Fibroblast of skin of right biceps (primary cell): ENCODE results near the gene CFAP46.
"Not testable (repeated sequence)": the region's sequence is repeated elsewhere in the genome, so short reads cannot be mapped to it uniquely, and the experiment has no call there.

ENCODE experiments used
- DNase-seq: peaks from one replicate; pipeline ENCODE4 v3.0.0-alpha.2; 2013

CFAP46 gene

DNA sequence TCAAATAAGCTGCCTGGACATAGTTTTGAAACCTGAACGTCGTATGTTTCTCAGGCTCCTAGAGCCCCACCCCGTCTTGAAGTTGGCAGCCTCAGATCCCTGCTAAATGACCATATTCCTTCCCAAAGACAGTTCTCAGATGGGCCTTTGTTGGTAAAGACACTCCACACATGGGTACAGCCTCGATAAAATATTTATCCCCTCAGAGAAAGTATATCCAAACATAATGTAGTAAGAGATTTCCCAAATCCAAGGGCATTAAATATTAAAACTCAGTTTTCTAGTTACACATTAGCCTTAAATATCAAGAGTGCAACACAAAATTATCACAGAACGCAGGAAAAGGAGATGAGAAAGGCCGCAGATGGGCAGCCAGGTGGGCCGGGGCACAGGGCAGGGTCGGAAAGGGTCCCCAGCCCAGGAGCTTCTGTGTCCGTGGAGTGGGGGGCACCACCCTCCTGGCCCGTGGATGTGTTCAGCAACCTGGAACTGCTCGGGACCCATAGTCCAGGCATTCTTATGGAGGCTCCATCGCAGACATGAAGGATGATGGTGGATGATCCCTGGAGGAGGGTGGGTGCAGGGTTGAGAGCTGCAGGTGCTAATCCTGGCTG, 1.5 kb upstream of the CFAP46 start:
- DNase-seq = no peak

DNA sequence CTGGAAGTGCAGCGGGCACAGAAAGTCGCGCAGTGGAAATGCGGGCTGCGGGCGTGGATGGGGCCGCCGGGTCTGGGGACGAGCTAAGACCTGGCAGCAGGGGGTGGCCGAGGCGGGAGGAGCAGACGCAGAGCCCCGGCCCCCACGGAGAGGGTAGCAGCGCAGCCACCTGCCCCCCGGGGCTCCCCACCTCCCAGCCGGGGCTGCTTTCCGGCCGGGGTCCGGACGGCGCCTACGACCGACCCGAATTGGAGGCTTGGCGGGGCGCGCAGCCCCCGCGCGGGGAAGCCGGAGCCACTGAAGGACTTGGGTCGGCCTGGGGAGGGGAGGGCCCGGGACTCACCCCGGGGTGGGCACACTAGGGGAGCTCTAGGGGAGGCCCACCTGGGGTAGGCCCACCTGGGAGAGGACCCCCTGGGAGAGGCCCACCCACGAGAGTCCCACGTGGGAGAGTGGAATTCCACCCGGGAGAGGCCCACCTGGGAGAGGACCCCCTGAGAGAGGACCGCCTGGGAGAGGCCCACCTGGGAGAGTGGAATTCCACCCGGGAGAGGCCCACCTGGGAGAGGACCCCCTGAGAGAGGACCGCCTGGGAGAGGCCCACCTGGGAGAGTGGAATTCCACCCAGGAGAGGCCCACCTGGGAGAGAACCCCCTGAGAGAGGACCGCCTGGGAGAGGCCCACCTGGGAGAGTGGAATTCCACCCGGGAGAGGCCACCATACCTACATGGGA, 854 bp upstream of the CFAP46 start:
- no peak for DNase-seq

DNA sequence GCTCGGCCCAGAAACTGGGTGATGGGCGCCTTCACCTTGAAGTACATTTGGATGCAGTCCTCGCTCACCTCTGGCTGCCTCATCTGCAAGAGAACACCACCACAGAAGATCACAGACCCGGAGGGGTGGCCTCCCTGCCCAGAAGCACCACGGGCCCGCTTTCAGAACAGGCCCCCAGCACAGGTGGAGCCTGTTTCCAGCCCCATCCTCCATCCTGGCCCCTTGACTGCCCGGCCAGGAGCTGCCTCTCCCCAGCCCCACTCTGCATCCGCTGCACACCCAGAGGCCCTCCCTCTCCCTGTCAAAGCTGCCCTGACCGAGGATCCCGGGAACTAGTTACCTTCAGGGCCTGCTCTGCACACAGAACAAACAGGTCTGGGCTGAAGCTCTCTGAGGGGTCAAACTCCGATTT, 724 bp downstream of the CFAP46 start:
- DNase-seq = no peak

DNA sequence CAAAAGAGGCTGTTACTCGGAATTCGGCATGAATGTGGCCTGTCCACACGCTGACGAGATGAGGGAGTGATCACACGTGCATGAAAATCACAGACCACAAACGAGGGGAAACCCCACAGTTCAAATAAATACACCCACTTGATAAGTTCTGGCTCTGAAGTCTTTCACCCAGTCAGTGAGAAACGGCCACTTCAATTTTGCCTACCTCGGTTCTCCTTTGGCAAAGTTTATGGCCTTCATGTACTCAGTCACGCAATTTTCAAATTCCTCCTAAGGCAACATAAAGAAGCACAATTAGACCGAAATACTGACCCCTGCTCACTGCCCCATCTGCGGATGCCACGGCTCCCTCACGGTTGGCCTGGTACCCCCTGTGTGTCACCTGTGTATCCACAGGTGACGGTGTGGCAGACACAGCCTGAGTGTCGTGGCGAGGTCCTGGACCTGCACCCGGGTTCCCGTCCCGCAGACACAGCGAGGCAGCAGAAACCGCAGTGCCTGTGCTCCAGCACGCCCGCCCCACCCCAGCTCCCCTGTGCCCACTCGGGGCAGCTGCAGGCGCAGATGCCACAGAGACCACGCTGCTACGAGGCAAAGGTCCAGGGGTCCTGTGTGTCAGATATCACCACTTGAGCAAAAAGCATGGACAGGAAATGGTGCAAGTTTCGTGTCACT, 1.4 kb downstream of the CFAP46 start:
- DNase-seq = no peak

DNA sequence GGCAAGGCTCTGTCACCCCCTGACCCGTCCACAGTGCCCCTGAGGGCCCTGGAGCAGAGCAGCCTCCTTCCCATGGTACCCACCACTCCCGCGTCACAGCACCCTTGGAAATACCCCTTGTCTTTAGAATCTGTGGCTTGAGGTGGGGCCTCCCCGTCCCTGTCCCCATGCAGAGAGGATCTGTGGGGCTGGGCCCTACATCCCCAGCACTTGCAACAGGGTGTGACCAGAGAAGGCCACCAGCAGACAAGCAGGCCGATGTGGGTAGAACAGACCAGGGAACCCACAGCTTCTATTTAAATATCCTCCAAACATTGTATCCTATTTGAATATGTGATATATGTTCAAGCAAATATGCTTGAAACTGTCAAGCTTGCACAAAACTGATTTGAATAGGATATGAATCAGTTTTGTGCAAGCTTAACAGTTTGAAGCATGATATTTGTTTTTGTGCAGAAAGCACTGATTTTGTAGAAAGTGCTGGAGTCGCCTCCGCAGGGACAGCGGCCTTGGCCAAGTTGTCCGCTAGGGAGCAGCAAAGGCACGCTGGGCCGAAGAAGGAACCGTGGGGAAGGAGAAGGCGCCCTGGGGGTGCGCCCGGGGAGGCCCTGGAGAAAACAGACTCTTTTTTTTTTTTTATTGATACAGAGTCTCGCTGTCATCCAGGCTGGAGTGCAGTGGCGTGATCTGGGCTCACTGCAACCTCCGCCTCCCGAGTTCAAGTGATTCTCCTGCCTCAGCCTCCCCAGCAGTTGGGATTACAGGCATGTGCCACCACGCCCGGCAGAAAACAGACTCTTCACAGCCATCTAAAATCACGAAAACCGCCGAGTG, 2.2 kb downstream of the CFAP46 start:
- DNase-seq = peak; percentile 58

DNA sequence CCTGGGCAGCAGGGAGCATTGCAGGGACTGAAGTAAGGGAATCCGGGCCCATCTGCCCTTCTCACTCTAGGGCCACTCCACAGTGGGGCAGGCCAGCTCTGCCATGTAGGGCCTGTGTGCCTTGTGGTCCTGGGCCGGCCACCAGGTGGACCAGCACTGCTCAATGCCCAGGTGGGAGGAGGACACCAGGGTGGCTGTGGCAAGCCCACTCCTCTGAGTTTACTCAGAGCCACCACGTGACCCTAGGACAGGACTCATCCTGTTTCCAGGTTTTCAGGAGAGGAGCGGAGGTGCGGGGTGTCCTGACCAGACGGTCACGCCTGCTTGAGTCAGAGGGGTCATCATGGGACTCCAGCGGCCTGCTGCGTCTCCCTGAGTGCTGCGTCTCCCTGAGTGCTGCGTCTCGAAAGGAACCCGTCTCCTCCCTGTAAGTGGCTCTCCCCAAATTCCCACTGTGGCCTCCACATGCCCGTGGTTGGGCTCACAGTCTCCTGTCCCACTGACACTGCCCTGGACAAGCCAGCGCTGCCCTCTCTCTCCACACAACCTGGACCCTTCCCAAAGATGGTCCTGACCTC, 2.9 kb downstream of the CFAP46 start:
- DNase-seq = no peak

DNA sequence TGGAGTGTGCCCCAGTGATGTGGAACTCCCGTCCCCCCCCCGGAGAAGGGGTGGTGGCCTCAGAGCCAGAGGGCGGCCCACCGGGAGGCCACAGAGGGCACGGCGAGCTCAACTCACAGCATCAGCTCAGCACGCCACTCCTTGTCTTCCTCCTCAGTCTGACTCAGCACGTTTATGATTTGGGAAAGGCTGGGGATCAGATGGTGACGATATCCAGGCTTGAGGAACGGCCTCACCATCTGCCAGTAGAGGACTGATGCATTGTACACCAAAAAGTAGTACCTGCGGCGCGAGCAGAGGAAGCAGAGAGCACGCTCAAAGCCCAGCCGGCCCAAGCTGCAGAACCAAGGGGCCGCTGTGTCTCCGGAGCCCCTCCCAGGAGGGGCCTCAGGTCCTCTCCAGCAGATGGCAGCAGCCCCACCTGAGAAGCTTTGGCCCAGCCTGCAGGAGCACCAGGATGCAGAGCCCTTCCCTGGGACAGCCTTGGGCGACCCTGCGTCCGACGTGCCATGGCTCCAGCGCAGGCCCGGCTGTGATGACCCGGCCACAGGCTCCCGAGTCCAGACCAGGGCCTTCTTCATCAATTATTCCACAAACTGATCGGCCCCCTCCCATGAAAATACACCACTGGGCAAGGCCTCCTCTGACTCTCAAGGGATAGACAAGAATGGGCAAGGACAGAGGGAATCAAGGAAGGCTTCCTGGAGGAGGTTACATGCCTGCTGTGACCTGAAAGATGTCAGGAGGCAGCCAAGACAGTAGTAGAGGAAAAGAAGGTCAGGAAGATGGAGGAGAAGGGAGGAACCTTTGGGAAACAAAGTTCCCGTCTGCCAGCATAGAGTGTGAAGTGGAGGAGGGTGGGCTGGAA, 3.7 kb downstream of the CFAP46 start:
- DNase-seq = peak; percentile 22

DNA sequence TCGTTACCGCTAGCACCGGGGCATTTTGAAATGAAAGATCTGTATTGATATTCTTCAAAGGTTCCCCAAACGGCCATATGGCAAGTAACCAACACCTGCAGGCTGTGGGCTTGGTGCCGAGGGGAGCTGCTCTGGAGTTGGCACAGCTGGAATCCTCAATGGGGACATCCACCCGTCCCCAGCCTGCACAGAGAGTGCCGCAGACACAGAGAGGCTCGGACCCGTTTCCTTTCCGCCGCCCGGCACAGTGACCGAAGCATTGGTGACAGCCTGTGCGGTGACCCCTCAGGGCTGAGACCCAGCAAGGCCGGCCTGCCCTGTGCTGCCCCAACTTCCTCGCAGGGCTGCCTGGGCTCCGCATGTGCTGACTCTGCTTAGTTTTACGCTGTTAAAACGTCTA, 4.5 kb downstream of the CFAP46 start:
- DNase-seq = no peak

DNA sequence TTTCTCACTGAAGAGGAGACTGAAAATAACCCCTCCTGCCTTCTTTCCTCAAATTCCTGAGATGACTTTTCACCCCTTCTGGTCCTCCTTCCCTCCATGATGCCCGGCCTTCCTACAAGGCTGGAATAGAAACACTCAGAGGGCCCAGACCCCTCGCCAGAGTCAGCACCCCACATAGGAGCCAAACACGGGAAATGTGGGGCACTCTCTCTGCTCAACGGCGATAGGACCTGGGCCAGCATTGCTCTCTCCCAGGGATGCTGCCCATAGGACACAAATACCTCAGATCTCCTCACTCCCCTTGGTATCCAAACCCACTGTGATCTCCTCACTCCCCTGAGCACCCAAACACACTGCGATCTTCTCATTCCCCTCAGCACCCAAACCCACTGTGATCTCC, 7.4 kb downstream of the CFAP46 start:
- no peak for DNase-seq

DNA sequence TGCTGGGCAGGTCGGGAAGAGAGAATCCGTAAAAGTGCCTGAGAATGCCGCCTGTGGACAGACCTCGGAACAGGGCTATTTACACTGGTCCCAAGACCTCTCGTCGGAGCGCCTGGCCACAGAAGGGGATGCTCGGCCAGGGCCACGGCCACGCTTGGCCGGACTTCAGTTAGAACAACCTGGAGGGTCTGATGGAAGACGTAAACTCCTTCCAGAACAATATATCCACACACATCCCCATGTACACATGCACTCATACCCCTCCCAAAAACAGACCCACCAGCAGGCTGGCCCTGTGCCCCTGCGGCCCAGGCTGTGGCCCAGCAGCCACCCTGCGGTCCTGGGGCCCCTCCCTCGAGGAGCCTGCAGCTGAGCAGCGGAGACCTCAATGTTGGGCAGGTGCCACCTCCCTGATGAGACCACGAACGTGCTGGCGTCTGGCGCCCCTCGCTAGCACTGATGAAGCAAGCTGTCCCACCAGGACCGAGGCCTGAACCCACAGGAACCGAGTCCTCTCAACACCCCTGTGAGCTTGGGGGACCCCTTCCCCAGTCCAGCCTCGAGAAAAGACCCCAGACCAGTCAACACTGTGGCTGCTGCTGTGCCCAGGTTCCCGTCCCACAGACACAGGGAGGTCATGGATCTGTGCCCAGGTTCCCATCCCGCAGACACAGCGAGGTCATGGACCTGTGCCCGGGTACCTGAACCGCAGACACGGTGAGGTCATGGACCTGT, 8.9 kb downstream of the CFAP46 start:
- DNase-seq = no peak

DNA sequence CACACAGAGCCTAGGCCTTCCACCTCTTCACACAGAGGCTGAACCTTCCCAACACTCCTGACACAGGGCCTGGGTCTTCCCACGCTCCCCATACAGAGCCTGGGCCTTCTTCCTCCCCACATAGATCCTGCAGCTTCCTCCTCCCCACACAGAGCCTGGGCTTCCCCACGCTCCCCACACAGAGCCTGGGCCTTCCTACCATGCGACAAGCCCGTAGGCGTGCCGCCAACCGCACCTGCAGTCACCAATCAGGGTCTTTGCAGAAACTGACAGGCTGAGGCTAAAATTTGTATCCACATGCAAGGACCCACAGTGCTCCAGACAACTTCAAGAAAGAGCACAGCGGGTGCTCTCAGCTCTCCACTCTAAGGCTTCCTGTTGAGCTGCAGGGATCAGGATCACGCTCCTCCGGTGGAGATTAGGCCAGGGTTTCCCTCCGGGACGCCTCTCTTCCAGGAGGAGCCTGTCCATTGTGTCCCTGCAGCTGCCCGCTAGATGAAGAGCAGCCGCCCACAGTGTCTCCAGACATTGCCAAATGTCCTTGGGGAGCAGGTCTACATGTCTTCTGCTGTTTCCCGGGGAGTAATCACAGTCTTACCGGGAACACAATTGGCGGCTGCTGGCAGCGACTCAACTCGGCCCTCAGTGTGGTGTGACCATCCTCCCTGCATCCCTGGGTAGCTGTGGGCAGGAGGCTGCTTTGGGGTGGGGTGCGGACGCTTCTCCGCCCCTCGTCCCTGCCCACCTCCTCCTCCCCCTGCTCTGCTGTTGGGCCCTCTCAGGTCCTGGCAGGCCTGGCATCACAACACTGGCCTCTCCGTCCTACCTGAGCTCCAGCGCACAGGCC, 9.7 kb downstream of the CFAP46 start:
- DNase-seq = no peak

DNA sequence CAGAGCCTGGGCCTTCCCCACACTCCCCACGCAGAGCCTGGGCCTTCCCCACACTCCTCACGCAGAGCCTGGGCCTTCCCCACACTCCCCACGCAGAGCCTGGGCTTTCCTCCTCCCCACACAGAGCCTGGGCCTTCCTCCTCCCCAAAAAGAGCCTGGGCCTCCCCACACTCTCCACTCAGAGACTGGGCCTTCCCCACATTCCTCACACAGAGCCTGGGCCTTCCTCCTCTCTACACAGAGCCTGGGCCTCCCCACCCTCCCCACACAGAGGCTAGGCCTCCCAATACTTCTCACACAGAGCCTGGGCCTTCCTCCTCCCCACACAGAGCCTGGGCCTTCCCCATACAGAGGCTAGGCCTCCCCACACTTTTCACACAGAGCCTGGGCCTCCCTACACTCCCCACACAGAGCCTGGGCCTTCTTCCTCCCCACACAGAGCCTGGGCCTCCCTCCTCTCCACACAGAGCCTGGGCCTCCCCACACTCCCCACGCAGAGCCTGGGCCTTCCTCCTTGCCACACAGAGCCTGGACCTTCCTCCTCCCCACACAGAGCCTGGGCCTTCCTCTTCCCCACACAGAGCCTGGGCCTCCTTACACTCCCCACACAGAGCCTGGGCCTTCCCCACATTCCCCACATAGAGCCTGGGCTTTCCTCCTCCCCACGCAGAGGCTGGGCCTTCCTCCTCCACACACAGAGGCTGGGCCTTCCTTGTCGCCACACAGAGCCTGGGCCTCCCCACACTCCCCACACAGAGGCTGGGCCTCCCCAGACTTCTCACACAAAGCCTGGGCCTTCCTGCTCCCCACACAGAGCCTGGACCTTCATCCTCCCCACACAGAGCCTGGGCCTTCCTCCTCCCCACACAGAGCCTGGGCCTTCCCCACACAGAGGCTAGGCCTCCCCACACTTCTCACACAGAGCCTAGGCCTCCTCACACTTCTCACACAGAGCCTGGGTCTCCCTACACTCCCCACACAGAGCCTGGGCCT, 10.8 kb downstream of the CFAP46 start:
- DNase-seq = not testable (repeated sequence)

DNA sequence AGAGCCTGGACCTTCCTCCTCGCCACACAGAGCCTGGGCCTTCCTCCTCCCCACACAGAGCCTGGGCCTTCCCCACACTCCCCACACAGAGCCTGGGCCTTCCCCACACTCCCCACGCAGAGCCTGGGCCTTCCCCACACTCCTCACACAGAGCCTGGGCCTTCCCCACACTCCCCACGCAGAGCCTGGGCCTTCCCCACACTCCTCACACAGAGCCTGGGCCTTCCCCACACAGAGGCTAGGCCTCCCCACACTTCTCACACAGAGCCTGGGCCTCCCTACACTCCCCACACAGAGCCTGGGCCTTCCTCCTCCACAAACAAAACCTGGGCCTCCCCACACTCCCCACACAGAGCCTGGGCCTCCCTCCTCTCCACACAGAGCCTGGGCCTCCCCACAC, 11.7 kb downstream of the CFAP46 start:
- not testable (repeated sequence) for DNase-seq

DNA sequence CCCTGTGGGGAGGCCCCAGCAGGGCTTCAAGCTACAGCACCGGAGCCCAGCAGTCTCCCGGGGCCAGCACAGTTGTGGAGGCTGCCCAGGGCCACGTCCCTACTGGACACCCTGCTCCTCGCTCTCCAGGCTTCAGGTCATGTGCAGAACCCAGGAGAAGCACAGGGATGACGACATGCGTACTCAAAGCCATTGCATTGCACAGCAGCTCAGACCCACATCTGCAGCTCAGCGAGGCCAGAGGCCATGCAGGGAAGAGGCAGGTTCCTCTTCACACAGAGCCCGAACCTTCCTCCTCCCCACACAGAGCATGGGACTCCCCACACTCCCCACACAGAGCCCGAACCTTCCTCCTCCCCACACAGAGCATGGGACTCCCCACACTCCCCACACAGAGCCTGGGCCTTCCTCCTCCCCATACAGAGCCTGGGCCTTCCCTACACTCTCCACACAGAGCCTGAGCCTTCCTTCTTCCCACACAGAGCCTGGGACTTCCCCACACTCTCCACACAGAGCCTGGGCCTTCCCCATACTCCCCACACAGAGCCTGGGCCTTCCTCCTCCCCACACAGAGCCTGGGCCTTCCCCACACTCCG, 12.3 kb downstream of the CFAP46 start:
- DNase-seq = no peak

DNA sequence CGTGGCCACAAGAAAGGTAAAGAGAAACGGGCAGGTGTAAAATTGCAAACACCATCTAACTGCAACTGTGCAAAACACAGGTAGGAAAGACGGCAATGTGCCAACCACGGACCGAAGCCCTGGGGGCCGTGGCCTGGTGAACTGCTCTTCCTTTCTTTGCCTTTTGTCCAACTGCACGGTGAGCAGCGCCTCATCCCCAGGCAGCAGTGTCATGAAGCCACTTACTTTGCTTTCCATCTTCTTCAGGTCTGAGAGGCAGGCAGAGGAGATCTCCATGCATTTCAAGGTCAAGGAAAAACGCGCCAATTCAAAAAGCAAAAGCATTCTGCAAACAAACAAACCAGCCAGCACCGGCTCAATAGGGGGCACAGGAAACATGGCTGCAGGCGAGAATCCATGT, 12.9 kb downstream of the CFAP46 start:
- DNase-seq = no peak

DNA sequence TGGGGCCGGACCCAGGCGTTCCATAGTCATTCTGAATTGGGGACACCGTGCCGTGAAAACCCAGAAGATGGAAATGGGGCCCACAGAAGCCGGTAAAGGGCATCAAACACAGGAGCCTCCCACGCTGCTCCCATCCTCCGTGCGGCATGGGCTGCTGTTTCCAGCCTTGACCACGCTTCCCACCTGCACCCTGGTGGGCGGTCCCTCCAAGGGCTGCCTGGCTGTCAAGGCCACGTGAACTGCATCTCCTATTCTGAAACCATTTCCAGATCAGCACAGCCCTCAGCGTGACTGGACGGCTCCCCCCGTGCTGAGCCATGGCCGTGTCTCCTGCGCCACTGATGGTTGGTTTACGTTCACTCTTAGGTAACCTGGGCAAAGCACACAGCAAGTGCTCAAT, 14.1 kb downstream of the CFAP46 start:
- no peak for DNase-seq

DNA sequence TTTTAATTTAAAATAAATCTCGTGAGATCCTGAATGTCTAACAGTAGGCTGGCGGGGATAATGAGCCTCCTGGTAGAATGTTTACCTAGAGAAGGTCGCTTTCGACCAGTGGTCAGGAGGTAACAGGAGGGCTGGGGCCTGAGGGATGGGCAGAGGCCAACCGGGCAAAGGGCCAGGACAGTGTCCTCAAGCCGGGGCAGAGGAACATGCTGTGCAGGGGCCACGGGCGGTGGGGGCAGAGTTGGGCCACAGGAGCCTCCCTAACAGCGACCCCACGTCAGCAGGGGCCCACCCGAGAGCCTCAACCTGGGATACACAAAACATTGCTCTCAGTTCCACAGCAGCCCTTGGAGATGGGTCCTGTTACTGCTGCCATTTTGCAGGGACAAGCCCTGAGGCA, 14.5 kb downstream of the CFAP46 start:
- DNase-seq = no peak
